Duodenal mucosa (tissue), 2 donors: ENCODE results near the gene KDELR3.

Source experiments
- H3K27ac ChIP-seq: one replicate; pipeline ENCODE4 v1.7.0; 2013; ENCODE audit warnings: low read depth, low read length
- H3K27me3 ChIP-seq, 2 donors: one replicate each; pipeline ENCODE4 v1.7.0; 2013; ENCODE audit warnings: low read length in 2 of 2, control low read depth in 1 of 2; ENCODE audit not compliant: insufficient read depth in 2 of 2, control insufficient read depth in 1 of 2
- H3K36me3 ChIP-seq, 2 donors: one replicate each; pipeline ENCODE4 v1.7.0; 2013; ENCODE audit warnings: low read length in 2 of 2, control low read depth in 1 of 2; ENCODE audit not compliant: insufficient read depth in 2 of 2, control insufficient read depth in 1 of 2
- H3K4me1 ChIP-seq, 2 donors: one replicate each; pipeline ENCODE4 v1.7.0; 2013; ENCODE audit warnings: low read length in 2 of 2, control low read depth in 1 of 2; ENCODE audit not compliant: insufficient read depth in 2 of 2, control insufficient read depth in 1 of 2
- H3K4me3 ChIP-seq, 2 donors: one replicate each; pipeline ENCODE4 v1.7.0; 2013; ENCODE audit warnings: low read length in 2 of 2, low read depth in 1 of 2
- H3K9ac ChIP-seq, 2 donors: one replicate each; pipeline ENCODE4 v1.7.0; 2013; ENCODE audit warnings: low read length in 2 of 2, low read depth in 1 of 2
- H3K9me3 ChIP-seq, 2 donors: one replicate each; pipeline ENCODE4 v1.7.0; 2013; ENCODE audit warnings: low read length in 2 of 2, control low read depth in 1 of 2; ENCODE audit not compliant: control insufficient read depth in 1 of 2

The KDELR3 gene

DNA sequence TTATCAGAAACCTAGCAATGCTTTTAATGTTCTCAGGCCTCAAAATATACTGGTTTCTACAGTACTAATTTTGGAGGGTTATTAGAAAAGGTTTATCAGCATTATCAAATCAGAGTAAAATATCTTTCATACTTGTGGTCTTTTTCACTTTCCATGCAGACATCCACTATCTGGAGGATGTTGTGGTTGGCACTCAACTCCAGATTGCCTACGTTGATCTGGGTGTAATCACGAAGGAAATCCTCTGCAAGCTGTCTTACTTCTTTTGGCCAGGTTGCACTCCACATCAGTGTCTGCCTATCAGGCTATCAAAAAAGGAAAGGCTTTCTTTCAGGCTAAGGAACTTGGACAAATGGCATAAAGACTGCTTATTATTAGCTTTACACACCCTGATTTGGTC lies 26.6 kb downstream of the KDELR3 start:
- Histone ChIP-seq H3K27ac (no peak overlapping the region), H3K36me3 (peaks cover 75 to 96% of the 10 kb centered on the region in 2 donors)

GRCh38 chr22:38494939-38495338 lies 27.0 kb downstream of the KDELR3 start:
- Histone ChIP-seq H3K27ac (no peak overlapping the region), H3K27me3 (no peaks in the 10 kb centered on the region), H3K4me1 (peaks cover 16 to 17% of the 10 kb centered on the region in 2 donors), H3K36me3 (peaks cover 71 to 95% of the 10 kb centered on the region in 2 donors), H3K9me3 (no peaks in the 10 kb centered on the region), H3K9ac (no peak overlapping the region), H3K4me3 (no peak overlapping the region)

More for the DNA sequence above, 26.6 kb downstream of the KDELR3 start:
- no peak overlapping the region for H3K9ac ChIP-seq
- peaks cover 12 to 17% of the 10 kb centered on the region in 2 donors for H3K4me1 ChIP-seq
- no peaks in the 10 kb centered on the region for H3K9me3 ChIP-seq
- H3K4me3 ChIP-seq: no peak overlapping the region
- no peaks in the 10 kb centered on the region for H3K27me3 ChIP-seq

- Histone ChIP-seq H3K9me3 (no peaks in the 10 kb centered on the region), H3K27me3 (no peaks in the 10 kb centered on the region), H3K9ac (no peak overlapping the region), H3K4me1 (peaks cover 20 to 21% of the 10 kb centered on the region in 2 donors), H3K36me3 (peaks cover 57 to 88% of the 10 kb centered on the region in 2 donors), H3K27ac (no peak overlapping the region), H3K4me3 (no peak overlapping the region)
These were observed 30.0 kb downstream of the KDELR3 start for GRCh38 chr22:38497869-38498268.

GRCh38 chr22:38501797-38502672 lies 34.1 kb downstream of the KDELR3 start:
- H3K36me3 ChIP-seq: peaks cover 26 to 52% of the 10 kb centered on the region in 2 donors
- peak overlapping the region in 1 of 2 donors; percentile 80 for H3K4me3 ChIP-seq
- H3K27ac ChIP-seq: no peak overlapping the region

GRCh38 chr22:38503021-38503420 lies 35.1 kb downstream of the KDELR3 start:
- no peak overlapping the region for H3K27ac ChIP-seq
- peaks cover 20 to 42% of the 10 kb centered on the region in 2 donors for H3K36me3 ChIP-seq
- no peaks in the 10 kb centered on the region for H3K27me3 ChIP-seq
- H3K4me1 ChIP-seq: peaks cover 36 to 37% of the 10 kb centered on the region in 2 donors
- peak overlapping the region; percentile 21 to 99 for H3K9ac ChIP-seq
- no peaks in the 10 kb centered on the region for H3K9me3 ChIP-seq
- H3K4me3 ChIP-seq: peak overlapping the region; percentile 80 to 81

More at GRCh38 chr22:38501797-38502672, 34.1 kb downstream of the KDELR3 start:
- Histone ChIP-seq H3K4me1 (peaks cover 35 to 37% of the 10 kb centered on the region in 2 donors), H3K9ac (no peak overlapping the region), H3K27me3 (no peaks in the 10 kb centered on the region), H3K9me3 (no peaks in the 10 kb centered on the region)

- H3K36me3 ChIP-seq: peaks cover 5 to 24% of the 10 kb centered on the region in 2 donors
- H3K4me1 ChIP-seq: peaks cover 30% of the 10 kb centered on the region in 2 donors
- H3K27ac ChIP-seq: peak overlapping the region; percentile 100
- no peaks in the 10 kb centered on the region for H3K9me3 ChIP-seq
- H3K4me3 ChIP-seq: peak overlapping the region; percentile 80 to 81
- H3K9ac ChIP-seq: peak overlapping the region; percentile 99
- H3K27me3 ChIP-seq: no peaks in the 10 kb centered on the region
These were observed 37.0 kb downstream of the KDELR3 start for GRCh38 chr22:38504731-38505540.

DNA sequence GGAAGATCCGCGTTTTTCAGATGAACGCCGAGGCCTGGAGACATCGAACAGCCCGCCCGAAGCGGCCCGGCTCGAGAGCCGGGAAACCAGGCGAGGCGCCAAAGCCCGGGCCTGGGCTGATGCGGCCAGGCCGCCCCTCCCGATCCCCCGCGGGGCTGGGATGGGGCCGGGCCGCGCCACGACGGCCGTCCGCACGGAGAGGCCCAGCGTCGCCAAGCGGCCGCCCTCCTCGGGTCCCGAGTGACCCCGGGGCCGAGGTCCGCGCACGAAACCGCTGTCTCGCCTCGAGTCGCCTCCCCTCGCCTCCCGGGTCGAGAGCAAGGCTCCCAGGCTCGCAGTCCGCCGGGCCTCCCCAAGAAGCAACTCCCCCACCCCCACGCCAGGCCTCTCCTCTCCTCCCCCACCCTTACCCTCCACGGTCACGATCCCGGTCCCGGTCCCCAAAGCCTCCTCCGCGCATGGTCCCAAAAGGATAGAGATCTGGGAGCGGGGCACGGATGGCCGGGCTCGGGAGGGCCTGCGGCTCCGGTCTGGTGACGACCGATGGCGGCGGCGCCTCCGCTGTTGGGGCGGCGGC lies 37.7 kb downstream of the KDELR3 start:
- no peaks in the 10 kb centered on the region for H3K27me3 ChIP-seq
- peak overlapping the region; percentile 99 for H3K9ac ChIP-seq
- H3K36me3 ChIP-seq: peaks cover 5 to 19% of the 10 kb centered on the region in 2 donors
- peaks cover 30% of the 10 kb centered on the region in 2 donors for H3K4me1 ChIP-seq
- H3K27ac ChIP-seq: peak overlapping the region; percentile 100
- no peaks in the 10 kb centered on the region for H3K9me3 ChIP-seq
- H3K4me3 ChIP-seq: peak overlapping the region; percentile 80 to 81

GRCh38 chr22:38506118-38506962 lies 38.4 kb downstream of the KDELR3 start, which contains the start of gene DDX17:
Gene DDX17, minus strand, starts transcription at chr22:38506311.
- peak within 1 kb of the TSS; percentile 100 for H3K27ac ChIP-seq
- peak within 1 kb of the TSS; percentile 80 to 81 for H3K4me3 ChIP-seq
- H3K27me3 ChIP-seq: no peaks in the 10 kb centered on the region
- peaks cover 30% of the 10 kb centered on the region in 2 donors for H3K4me1 ChIP-seq
- H3K9ac ChIP-seq: peak within 1 kb of the TSS; percentile 99
- H3K36me3 ChIP-seq: peaks cover 5 to 14% of the 10 kb centered on the region in 2 donors
- H3K9me3 ChIP-seq: no peaks in the 10 kb centered on the region

- Histone ChIP-seq H3K9me3 (no peaks in the 10 kb centered on the region), H3K27me3 (no peaks in the 10 kb centered on the region), H3K9ac (no peak overlapping the region), H3K36me3 (no peaks in the 10 kb centered on the region), H3K4me1 (peaks cover 0 to 4% of the 10 kb centered on the region in 2 donors), H3K27ac (no peak overlapping the region), H3K4me3 (no peak overlapping the region)
These were observed 42.6 kb downstream of the KDELR3 start for GRCh38 chr22:38510416-38510970.
